WTC11 (cell line): ENCODE data around the gene TSGA10. TPM values are rescaled to one million over a fixed set of nuclear protein-coding genes. Genes with fewer than 3 reads are reported as not detected.

Experiments
- ATAC-seq: fragments of 200-7000 bp; cut with Tn5 transposase; 2 replicates; pipeline ENCODE4 v1.10.0; 2021; ENCODE audit warnings: mild to moderate bottlenecking, moderate library complexity
- CTCF ChIA-PET: fragments of 300-600 bp; sonication (Branson Sonifier 250); formaldehyde crosslinking; loops from one replicate; lab custom pipeline; 2021; ENCODE audit warnings: antibody characterized with exemption; lab: Charles Lee
- POLR2A ChIA-PET: fragments of 350-600 bp; sonication (Branson Sonifier 250); formaldehyde crosslinking; loops from one replicate; lab custom pipeline; 2021; ENCODE audit warnings: antibody characterized with exemption; lab: Charles Lee
- DNase-seq: peaks from one replicate; pipeline ENCODE4 v3.0.0; 2021; ENCODE audit warnings: low spot score
- H3K27ac Mint-ChIP-seq: 2 replicates; pipeline ENCODE4 v1.8.0; 2021; ENCODE audit warnings: mixed read lengths
- H3K27me3 Mint-ChIP-seq: 2 replicates; pipeline ENCODE4 v1.8.0; 2021; ENCODE audit warnings: low read depth, mild to moderate bottlenecking, moderate library complexity, mixed read lengths
- H3K36me3 Mint-ChIP-seq: 2 replicates; pipeline ENCODE4 v1.8.0; 2021; ENCODE audit warnings: mixed read lengths
- H3K4me1 Mint-ChIP-seq: 2 replicates; pipeline ENCODE4 v1.8.0; 2022; ENCODE audit warnings: mixed read lengths
- H3K4me3 Mint-ChIP-seq: 2 replicates; pipeline ENCODE4 v1.8.0; 2021; ENCODE audit warnings: mild to moderate bottlenecking, moderate library complexity, mixed read lengths
- H3K9me3 Mint-ChIP-seq: 2 replicates; pipeline ENCODE4 v1.8.0; 2021; ENCODE audit warnings: mixed read lengths
- ATF1 ChIP-seq: sonication (generic); formaldehyde crosslinking; IDR thresholded peaks from 2 replicates; pipeline ENCODE4 v1.8.1; 2023; ENCODE audit warnings: mild to moderate bottlenecking, moderate library complexity, missing genetic modification reagents
- CBFB ChIP-seq: sonication (generic); formaldehyde crosslinking; IDR thresholded peaks from 2 replicates; pipeline ENCODE4 v1.8.1; 2022; ENCODE audit warnings: mild to moderate bottlenecking, low read depth, missing genetic modification reagents
- ESRRA ChIP-seq: sonication (generic); formaldehyde crosslinking; IDR thresholded peaks from 2 replicates; pipeline ENCODE4 v1.8.1; 2022; ENCODE audit warnings: mild to moderate bottlenecking, missing genetic modification reagents, borderline replicate concordance
- JUN ChIP-seq: sonication (generic); formaldehyde crosslinking; IDR thresholded peaks from 2 replicates; pipeline ENCODE4 v1.8.0; 2023; ENCODE audit warnings: mild to moderate bottlenecking, missing genetic modification reagents
- KAT7 ChIP-seq: sonication (generic); formaldehyde crosslinking; IDR thresholded peaks from 2 replicates; pipeline ENCODE4 v1.8.1; 2023; ENCODE audit warnings: missing genetic modification reagents, mild to moderate bottlenecking, borderline replicate concordance
- NFE2L1 ChIP-seq: sonication (generic); formaldehyde crosslinking; IDR thresholded peaks from 2 replicates; pipeline ENCODE4 v1.8.1; 2023; ENCODE audit warnings: missing genetic modification reagents
- NR1H2 ChIP-seq: sonication (generic); formaldehyde crosslinking; IDR thresholded peaks from 2 replicates; pipeline ENCODE4 v1.9.0; 2021; ENCODE audit warnings: mild to moderate bottlenecking, moderate library complexity, missing genetic modification reagents
- OVOL2 ChIP-seq: fragments of 250-450 bp; sonication (Bioruptor Pico); IDR thresholded peaks from 2 replicates; pipeline ENCODE4 v1.9.0; 2021; ENCODE audit warnings: mild to moderate bottlenecking, borderline replicate concordance
- SMAD4 ChIP-seq: sonication (generic); formaldehyde crosslinking; IDR thresholded peaks from 2 replicates; pipeline ENCODE4 v1.8.0; 2022; ENCODE audit warnings: mild to moderate bottlenecking, missing genetic modification reagents
- ZNF138 ChIP-seq: sonication (generic); formaldehyde crosslinking; conservative IDR thresholded peaks from 2 replicates; pipeline ENCODE4 v1.8.1; 2022; ENCODE audit warnings: mild to moderate bottlenecking, moderate library complexity, missing genetic modification reagents
- ZNF317 ChIP-seq: sonication (generic); formaldehyde crosslinking; IDR thresholded peaks from 2 replicates; pipeline ENCODE4 v1.8.1; 2023; ENCODE audit warnings: low read depth, mild to moderate bottlenecking, moderate library complexity, missing genetic modification reagents, borderline replicate concordance
- ZNF396 ChIP-seq: fragments of 250-450 bp; sonication (Bioruptor Pico); IDR thresholded peaks from 2 replicates; pipeline ENCODE4 v1.8.0; 2021; ENCODE audit warnings: mild to moderate bottlenecking, moderate library complexity, borderline replicate concordance
- ZNF671 ChIP-seq: fragments of 250-450 bp; sonication (Bioruptor Pico); IDR thresholded peaks from 2 replicates; pipeline ENCODE4 v1.8.0; 2021; ENCODE audit warnings: mild to moderate bottlenecking
- total RNA-seq: library from RNA; stranded (reverse); gene quantifications from 3 replicates; pipeline ENCODE4 v1.2.3, GENCODE V29; 2021
- TF ChIP-seq, protein P1 (sequence below): sonication (generic); formaldehyde crosslinking; IDR thresholded peaks from 2 replicates; pipeline ENCODE4 v1.8.1; 2022; ENCODE audit warnings: mild to moderate bottlenecking, missing genetic modification reagents, moderate library complexity, borderline replicate concordance
- TF ChIP-seq, protein P2 (sequence below): sonication (generic); formaldehyde crosslinking; IDR thresholded peaks from 2 replicates; pipeline ENCODE4 v1.8.1; 2022; ENCODE audit warnings: low read depth, missing genetic modification reagents, borderline replicate concordance
- TF ChIP-seq, protein P3 (sequence below): sonication (generic); formaldehyde crosslinking; IDR thresholded peaks from 2 replicates; pipeline ENCODE4 v1.8.1; 2023; ENCODE audit warnings: mild to moderate bottlenecking, missing genetic modification reagents, moderate library complexity
- TF ChIP-seq, protein P4 (sequence below): fragments of 250-450 bp; sonication (Bioruptor Pico); IDR thresholded peaks from 2 replicates; pipeline ENCODE4 v1.9.0; 2021; ENCODE audit warnings: mild to moderate bottlenecking, borderline replicate concordance
- TF ChIP-seq, protein P5 (sequence below): sonication (generic); formaldehyde crosslinking; IDR thresholded peaks from 2 replicates; pipeline ENCODE4 v1.8.0; 2022; ENCODE audit warnings: mild to moderate bottlenecking, missing genetic modification reagents
- TF ChIP-seq, protein P6 (sequence below): sonication (generic); formaldehyde crosslinking; IDR thresholded peaks from 2 replicates; pipeline ENCODE4 v1.8.0; 2022; ENCODE audit warnings: mild to moderate bottlenecking, missing genetic modification reagents

TSGA10 gene
- total RNA-seq, 1 experiment from 2014 or later, result 9.1 TPM

DNA sequence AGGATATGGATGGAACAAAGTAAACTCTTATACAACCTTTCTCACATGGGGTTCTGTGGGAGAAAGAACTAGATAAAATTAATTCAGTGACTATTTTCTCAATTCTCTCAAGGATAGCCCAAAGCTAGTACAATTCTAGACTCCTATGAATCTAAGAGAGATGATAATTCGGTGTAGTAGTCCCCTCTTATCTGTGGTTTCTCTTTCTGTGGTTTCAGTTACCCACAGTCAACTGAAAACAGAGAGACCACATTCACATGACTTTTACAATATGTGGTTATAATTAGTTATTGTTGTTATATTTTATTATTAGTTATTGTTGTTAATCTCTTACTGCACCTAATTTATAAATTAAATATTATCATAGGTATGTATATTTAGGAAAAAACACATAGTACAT, 66.7 kb downstream of the TSGA10 start:
- H3K27ac Mint-ChIP-seq, result no peak overlapping the region
- no peaks in the 10 kb centered on the region for H3K36me3 Mint-ChIP-seq
- H3K27me3 Mint-ChIP-seq, result peaks cover 5% of the 10 kb centered on the region
- ChIA-PET POLR2A (no interaction called here), CTCF (no interaction called here)
- no peak for DNase-seq
- 0 out of 2 replicates have a peak, but pooled peaks cover 3% of the 10 kb centered on the region for H3K9me3 Mint-ChIP-seq
- no peak for TF ChIP-seq ATF1 (CRISPR knock-in tag)
- TF ChIP-seq, protein P1, sequence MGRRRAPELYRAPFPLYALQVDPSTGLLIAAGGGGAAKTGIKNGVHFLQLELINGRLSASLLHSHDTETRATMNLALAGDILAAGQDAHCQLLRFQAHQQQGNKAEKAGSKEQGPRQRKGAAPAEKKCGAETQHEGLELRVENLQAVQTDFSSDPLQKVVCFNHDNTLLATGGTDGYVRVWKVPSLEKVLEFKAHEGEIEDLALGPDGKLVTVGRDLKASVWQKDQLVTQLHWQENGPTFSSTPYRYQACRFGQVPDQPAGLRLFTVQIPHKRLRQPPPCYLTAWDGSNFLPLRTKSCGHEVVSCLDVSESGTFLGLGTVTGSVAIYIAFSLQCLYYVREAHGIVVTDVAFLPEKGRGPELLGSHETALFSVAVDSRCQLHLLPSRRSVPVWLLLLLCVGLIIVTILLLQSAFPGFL, result no peak
- TF ChIP-seq, protein P2, sequence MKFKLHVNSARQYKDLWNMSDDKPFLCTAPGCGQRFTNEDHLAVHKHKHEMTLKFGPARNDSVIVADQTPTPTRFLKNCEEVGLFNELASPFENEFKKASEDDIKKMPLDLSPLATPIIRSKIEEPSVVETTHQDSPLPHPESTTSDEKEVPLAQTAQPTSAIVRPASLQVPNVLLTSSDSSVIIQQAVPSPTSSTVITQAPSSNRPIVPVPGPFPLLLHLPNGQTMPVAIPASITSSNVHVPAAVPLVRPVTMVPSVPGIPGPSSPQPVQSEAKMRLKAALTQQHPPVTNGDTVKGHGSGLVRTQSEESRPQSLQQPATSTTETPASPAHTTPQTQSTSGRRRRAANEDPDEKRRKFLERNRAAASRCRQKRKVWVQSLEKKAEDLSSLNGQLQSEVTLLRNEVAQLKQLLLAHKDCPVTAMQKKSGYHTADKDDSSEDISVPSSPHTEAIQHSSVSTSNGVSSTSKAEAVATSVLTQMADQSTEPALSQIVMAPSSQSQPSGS (CRISPR knock-in tag), result no peak
- ATAC-seq, result no peak
- no peak overlapping the region for H3K4me3 Mint-ChIP-seq
- no peaks in the 10 kb centered on the region; the same call in none of the 2 replicates for H3K4me1 Mint-ChIP-seq

DNA sequence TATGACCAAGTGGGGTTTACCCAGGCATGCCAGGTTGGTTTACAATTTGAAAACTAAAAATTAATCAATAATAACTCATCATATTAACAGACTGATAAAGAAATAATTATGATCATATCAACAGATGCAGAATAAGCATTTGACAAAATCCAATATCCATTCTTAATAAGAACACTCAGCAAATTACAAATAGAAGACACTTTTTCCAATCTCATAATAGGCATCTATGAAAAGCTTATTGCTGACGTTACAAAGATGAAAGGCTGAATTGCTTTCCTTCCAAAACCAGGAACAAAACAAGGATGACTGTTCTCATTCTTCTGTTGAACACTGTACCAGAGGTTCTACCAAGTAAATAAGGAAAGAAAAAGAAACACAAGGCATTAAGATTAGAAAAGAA, 68.4 kb downstream of the TSGA10 start:
- Mint-ChIP-seq H3K4me1 (peaks cover 11% of the 10 kb centered on the region), H3K4me3 (no peak overlapping the region), H3K27ac (no peak overlapping the region), H3K9me3 (0 out of 2 replicates have a peak, but pooled peaks cover 3% of the 10 kb centered on the region), H3K36me3 (no peaks in the 10 kb centered on the region), H3K27me3 (peaks cover 9% of the 10 kb centered on the region)
- DNase-seq (no peak), ATAC-seq (no peak)
- ChIA-PET CTCF (interaction anchor here (1.1 kb wide), 1 partner anchor 55 kb away, joined by 3 read pairs; the partner anchor contains the start of gene C2orf15), POLR2A (no interaction called here)
- TF ChIP-seq JUN (CRISPR knock-in tag), result no peak
- no peak for TF ChIP-seq ZNF317 (CRISPR knock-in tag)
- no peak for TF ChIP-seq CBFB (CRISPR knock-in tag)
- TF ChIP-seq, protein P3, sequence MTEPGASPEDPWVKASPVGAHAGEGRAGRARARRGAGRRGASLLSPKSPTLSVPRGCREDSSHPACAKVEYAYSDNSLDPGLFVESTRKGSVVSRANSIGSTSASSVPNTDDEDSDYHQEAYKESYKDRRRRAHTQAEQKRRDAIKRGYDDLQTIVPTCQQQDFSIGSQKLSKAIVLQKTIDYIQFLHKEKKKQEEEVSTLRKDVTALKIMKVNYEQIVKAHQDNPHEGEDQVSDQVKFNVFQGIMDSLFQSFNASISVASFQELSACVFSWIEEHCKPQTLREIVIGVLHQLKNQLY (CRISPR knock-in tag), result no peak
- TF ChIP-seq, protein P4, sequence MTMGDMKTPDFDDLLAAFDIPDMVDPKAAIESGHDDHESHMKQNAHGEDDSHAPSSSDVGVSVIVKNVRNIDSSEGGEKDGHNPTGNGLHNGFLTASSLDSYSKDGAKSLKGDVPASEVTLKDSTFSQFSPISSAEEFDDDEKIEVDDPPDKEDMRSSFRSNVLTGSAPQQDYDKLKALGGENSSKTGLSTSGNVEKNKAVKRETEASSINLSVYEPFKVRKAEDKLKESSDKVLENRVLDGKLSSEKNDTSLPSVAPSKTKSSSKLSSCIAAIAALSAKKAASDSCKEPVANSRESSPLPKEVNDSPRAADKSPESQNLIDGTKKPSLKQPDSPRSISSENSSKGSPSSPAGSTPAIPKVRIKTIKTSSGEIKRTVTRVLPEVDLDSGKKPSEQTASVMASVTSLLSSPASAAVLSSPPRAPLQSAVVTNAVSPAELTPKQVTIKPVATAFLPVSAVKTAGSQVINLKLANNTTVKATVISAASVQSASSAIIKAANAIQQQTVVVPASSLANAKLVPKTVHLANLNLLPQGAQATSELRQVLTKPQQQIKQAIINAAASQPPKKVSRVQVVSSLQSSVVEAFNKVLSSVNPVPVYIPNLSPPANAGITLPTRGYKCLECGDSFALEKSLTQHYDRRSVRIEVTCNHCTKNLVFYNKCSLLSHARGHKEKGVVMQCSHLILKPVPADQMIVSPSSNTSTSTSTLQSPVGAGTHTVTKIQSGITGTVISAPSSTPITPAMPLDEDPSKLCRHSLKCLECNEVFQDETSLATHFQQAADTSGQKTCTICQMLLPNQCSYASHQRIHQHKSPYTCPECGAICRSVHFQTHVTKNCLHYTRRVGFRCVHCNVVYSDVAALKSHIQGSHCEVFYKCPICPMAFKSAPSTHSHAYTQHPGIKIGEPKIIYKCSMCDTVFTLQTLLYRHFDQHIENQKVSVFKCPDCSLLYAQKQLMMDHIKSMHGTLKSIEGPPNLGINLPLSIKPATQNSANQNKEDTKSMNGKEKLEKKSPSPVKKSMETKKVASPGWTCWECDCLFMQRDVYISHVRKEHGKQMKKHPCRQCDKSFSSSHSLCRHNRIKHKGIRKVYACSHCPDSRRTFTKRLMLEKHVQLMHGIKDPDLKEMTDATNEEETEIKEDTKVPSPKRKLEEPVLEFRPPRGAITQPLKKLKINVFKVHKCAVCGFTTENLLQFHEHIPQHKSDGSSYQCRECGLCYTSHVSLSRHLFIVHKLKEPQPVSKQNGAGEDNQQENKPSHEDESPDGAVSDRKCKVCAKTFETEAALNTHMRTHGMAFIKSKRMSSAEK (CRISPR knock-in tag), result no peak
- TF ChIP-seq ZNF138 (CRISPR knock-in tag), result no peak
- TF ChIP-seq, protein P5, sequence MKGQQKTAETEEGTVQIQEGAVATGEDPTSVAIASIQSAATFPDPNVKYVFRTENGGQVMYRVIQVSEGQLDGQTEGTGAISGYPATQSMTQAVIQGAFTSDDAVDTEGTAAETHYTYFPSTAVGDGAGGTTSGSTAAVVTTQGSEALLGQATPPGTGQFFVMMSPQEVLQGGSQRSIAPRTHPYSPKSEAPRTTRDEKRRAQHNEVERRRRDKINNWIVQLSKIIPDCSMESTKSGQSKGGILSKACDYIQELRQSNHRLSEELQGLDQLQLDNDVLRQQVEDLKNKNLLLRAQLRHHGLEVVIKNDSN, result no peak
- no peak for TF ChIP-seq OVOL2 (CRISPR knock-in tag)

DNA sequence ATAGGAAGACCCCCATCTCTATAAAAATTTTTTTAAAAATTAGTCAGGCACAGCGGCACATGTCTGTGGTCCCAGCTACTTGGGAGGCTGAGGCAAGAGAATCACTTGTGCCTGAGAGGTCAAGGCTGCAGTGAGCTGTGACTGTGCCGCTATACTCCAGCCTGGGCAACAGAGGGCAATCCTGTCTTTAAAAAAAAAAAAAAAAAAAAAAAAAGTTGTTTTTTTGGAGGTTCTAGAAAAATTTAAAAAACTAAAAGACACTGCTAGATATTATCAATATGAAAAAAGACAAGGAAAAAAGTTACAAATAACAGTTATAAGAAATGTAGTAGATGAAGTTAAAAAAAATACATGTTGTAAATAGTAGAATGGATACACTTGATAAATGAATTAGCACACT, 69.3 kb downstream of the TSGA10 start:
- ATAC-seq (peak; percentile 51; the same call in 1 of the 2 replicates), DNase-seq (peak; percentile 19)
- Mint-ChIP-seq H3K4me3 (no peak overlapping the region), H3K36me3 (no peaks in the 10 kb centered on the region), H3K9me3 (0 out of 2 replicates have a peak, but pooled peaks cover 3% of the 10 kb centered on the region), H3K27ac (no peak overlapping the region), H3K4me1 (peaks cover 11% of the 10 kb centered on the region), H3K27me3 (peaks cover 9% of the 10 kb centered on the region)
- POLR2A ChIA-PET, result interaction anchor here (0.6 kb wide), 1 partner anchor 980 kb away, joined by 5 read pairs; no protein-coding TSS in a partner anchor
- CTCF ChIA-PET, result interaction anchor here (0.6 to 1.5 kb wide), 11 partner anchors 32 to 598 kb away, joined by 3 to 5 read pairs (median 4); no protein-coding TSS in a partner anchor
- no peak for TF ChIP-seq SMAD4 (CRISPR knock-in tag)
- TF ChIP-seq ZNF671 (CRISPR knock-in tag), result no peak
- no peak for TF ChIP-seq JUN (CRISPR knock-in tag)
- TF ChIP-seq NR1H2, result no peak
- no peak for TF ChIP-seq NFE2L1 (CRISPR knock-in tag)
- TF ChIP-seq, protein P6, sequence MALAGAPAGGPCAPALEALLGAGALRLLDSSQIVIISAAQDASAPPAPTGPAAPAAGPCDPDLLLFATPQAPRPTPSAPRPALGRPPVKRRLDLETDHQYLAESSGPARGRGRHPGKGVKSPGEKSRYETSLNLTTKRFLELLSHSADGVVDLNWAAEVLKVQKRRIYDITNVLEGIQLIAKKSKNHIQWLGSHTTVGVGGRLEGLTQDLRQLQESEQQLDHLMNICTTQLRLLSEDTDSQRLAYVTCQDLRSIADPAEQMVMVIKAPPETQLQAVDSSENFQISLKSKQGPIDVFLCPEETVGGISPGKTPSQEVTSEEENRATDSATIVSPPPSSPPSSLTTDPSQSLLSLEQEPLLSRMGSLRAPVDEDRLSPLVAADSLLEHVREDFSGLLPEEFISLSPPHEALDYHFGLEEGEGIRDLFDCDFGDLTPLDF (CRISPR knock-in tag), result no peak
- TF ChIP-seq ESRRA, result no peak
- TF ChIP-seq ZNF396 (CRISPR knock-in tag), result no peak
- TF ChIP-seq, protein P2 (CRISPR knock-in tag), result no peak
- TF ChIP-seq KAT7, result no peak
